Measurements from ENCODE around the gene TMEM163. TPM values are rescaled to one million over a fixed set of nuclear protein-coding genes. Genes with fewer than 3 reads are reported as not detected.
"Not testable (repeated sequence)": the region's sequence is repeated elsewhere in the genome, so short reads cannot be mapped to it uniquely, and the experiment has no call there.

The TMEM163 gene
- total RNA-seq, 1 donor from 2014 or later: 0.30 TPM

DNA sequence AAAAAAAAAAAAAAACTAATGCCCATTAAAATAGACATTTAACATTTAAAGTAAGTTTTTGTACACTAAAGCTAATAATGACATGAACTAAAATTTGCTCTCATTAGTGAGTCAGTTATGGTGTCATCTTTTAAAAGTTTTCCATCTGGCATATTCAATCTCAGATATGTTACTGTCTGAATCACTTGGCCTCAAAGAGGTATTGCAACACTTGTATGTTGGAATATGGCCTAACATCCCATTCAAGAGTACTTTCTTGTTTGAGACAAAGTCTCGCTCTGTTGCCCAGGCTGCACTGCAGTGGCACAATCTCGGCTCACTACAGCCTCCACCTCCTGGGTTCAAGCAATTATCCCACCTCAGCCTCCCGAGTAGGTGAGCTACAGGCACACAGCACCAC lies 169.7 kb downstream of the TMEM163 start:
- intact Hi-C loops (cut with micrococcal nuclease): no loop called here

- intact Hi-C loops (cut with micrococcal nuclease): no loop called here
These were observed 177.8 kb downstream of the TMEM163 start for GRCh38 chr2:134540990-134541389.

- intact Hi-C loops (cut with micrococcal nuclease): no loop called here
These were observed 178.8 kb downstream of the TMEM163 start for GRCh38 chr2:134539981-134540380.

- intact Hi-C loops (cut with micrococcal nuclease): no loop called here
These were observed 181.1 kb downstream of the TMEM163 start for GRCh38 chr2:134537702-134538101.

GRCh38 chr2:134537121-134537520 lies 181.7 kb downstream of the TMEM163 start:
- intact Hi-C loops (cut with micrococcal nuclease): no loop called here

GRCh38 chr2:134536296-134536695 lies 182.5 kb downstream of the TMEM163 start:
- intact Hi-C loops (cut with micrococcal nuclease): no loop called here

GRCh38 chr2:134532537-134532936 lies 186.3 kb downstream of the TMEM163 start:
- intact Hi-C loops (cut with micrococcal nuclease): no loop called here

DNA sequence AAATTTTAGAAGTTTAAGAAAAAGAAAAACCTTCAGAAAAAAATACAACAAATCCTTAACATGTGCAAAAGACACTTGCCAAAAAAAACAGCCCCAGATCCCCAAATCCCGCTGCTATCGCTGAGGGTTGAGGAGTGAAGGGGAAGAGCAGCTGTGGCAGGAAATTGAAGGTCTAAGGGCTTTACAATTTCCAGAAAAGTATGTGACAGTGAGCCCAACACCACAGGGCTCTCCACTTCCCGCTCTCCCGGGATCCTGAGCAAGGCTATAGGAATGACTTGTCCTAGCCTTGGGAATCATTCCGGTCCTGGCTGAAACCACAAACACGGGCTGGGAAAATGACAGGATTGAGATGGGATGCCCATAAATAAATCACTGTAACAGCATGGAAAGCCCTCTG lies 191.4 kb downstream of the TMEM163 start:
- intact Hi-C loops (cut with micrococcal nuclease): no loop called here

DNA sequence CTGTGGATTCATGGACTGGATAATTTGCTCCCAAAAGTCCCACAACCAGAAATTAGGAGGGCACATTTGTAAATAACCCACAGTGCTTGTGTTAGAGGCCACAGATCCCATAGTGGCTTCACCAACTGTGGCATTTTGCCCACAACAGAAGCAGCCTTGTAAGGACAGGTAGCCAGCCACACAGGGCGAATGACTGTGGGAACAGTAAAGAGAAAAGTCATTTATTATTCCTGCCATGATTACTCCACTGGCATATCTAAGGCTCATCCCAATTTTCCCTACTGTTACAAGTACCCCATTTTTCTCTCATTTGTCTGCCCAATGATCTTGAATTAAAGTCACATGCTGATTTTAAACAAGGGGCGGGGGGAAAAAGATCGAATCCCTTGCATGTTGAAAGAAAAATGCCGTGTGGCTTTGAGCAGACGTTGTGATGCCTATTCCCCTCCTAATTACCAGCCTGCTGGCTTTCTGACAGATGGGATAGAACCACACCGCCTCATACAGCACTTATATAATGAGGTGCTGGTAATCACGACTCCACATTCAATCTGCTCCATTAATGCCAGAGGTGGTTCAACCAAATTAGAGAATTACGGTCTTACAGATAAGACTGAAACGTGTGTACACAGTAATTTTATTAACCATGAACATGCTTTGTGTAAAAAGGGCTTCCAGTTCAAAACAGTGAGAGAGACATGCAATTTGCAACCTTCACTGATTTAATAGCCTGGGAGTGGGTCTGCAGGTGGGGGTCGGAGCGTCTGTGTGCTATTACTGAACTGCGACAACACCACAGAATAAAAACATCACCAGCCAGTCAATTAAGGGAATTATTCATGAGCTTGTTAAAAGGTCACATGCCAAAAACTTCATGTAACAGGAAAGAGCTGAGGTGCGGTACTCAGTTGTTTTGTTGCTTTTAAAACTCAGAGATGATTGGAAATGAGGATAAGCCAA lies 196.0 kb downstream of the TMEM163 start:
- intact Hi-C loops (cut with micrococcal nuclease): no loop called here

DNA sequence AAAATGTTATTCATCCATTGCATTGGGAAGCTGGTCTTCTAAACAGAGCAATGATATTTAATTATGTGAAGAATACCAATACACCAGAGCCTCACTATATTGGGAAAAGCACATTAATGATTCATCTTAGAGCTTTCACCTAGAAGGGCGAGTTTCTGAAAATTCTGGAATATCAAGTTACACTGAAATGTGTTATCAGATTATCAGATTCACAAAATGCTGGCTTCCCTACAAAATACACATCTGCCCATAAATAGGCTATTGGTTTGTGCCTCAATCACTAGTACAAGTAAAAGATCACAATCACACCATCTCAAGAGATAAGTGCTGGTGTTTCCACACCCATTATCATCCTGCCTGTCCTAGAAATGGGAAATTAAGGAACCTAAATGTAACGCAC lies 200.7 kb downstream of the TMEM163 start:
- intact Hi-C loops (cut with micrococcal nuclease): no loop called here

DNA sequence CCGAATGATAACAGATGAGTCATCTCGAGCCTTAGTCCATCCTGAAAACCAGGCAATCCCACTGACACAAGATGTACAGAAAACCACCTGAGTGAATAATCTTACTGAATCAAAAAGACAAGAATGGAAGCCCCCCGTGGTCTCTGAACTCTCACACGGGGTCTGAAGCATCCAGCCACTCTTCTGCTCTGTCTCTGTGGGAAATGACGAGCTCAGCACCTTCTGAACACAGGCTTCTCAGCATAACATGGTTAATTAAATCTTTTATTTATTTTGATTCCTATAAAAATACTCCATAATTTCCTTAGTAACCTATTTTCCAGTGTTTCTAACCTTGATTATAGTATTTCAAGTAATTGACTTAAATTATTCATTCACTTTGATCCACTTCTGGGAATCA lies 203.7 kb downstream of the TMEM163 start:
- intact Hi-C loops (cut with micrococcal nuclease): no loop called here

DNA sequence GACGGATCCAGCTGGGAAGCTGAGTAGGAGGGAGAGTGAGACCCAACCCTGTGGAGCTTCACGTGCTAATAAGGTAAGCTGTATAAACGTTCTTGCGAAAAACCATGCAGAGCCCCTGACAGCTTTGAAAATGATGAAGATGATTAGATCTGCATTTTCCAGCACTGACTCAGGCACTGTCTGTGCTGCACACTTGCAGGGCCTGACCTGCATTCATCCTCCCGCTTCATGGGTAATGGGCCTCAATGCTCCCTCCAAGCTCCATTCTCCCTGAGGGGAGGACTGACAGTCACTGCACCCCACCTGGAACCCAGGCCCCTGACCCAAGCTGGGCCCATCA lies 205.4 kb downstream of the TMEM163 start:
- intact Hi-C loops (cut with micrococcal nuclease): no loop called here

- intact Hi-C loops (cut with micrococcal nuclease): no loop called here
These were observed 205.9 kb downstream of the TMEM163 start for GRCh38 chr2:134512734-134513464.

GRCh38 chr2:134508391-134508790 lies 210.4 kb downstream of the TMEM163 start:
- intact Hi-C loops (cut with micrococcal nuclease): no loop called here

- intact Hi-C loops (cut with micrococcal nuclease): no loop called here
These were observed 211.1 kb downstream of the TMEM163 start for GRCh38 chr2:134507697-134508096.

DNA sequence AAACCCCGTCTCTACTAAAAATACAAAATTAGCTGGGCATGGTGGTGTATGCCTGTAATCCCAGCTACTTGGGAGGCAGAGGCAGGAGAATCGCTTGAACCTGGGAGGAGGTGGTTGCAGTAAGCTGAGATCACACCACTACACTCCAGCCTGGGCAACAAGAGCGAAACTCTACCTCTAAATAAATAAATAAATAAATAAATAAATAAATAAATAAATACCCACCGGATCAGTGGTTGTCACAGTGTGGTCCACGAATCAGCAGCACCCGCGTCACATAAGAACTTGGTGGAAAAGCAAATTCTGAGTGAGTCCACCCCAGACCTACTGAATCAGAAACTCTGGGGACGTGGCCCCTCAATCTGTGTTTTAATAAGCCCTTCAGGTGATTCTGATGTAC lies 211.6 kb downstream of the TMEM163 start:
- intact Hi-C loops (cut with micrococcal nuclease): not testable (repeated sequence)

DNA sequence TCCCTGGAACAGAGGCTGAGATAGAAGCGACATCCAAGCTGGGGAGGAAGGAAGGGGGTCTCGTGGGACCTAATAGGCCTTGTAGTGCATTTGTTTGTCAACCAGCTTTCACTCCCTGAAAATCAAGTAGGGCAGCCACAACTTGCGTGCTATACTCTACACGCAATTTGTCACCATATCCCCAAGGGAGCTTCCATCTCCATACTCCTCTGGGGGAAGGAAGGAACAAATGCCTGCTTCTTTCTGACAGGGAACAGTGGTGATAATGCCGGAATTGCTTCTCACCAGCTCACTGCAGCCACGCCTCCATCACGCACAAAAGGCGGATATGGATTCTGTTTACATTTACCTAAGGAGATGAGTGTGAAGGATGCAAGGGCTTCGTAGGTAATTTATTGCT lies 213.4 kb downstream of the TMEM163 start:
- intact Hi-C loops (cut with micrococcal nuclease): no loop called here

DNA sequence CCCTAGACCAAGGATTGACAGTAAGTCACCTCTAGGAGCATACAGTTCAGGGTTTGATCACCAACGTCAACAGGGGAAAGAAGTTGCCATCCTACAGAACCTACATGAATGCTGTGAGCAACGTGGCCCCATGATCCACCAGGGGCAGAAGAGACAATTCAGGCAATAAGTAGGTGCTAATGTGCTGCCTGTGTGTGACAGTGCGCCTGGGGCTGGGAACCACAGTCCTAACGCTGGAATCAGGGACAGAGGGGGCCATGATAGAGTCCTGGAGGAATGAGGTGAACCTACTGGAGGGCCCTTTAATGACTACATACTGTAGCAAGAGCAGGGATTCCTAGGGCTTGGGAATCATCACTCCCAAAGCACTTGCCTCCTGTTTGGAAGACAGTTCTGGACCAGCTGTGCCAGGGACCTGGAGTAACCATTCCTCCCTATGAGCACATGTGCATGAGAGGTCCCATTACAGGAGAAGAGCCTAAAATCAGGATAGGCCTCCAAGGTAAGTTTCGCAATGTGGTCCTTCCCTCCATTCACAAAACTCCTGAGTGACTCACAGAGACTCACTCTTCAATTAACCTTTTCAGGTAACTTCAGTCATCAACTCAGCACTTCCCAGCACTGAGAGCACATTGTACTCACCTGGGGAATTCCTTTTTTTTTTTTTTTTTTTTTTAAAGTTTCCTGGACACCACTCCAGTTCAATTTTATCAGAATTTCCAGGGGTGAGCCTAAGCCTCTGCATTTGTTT lies 214.0 kb downstream of the TMEM163 start:
- intact Hi-C loops (cut with micrococcal nuclease): loop anchor here (5.0 kb wide), 1 partner anchor 162 kb away; no protein-coding TSS in a partner anchor

DNA sequence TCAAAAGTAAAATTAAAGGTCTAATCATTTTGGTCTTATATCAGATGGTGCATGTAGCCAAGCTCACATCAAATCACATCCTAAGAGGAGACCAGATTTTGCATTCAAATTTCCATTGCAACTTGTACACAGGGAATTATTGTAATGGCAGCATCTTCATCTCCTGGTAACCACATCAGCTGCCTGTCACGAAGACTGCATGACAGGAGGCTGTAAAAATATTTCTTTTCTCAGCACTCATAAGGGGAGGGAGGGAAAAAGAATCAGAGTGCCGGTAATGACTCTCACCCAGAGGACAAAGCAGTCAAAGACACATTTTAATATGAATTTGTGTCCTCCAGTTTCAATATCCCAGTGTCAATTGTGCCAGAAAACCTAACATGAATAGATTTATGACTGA lies 216.7 kb downstream of the TMEM163 start:
- intact Hi-C loops (cut with micrococcal nuclease): loop anchor here (5.0 kb wide), 1 partner anchor 160 kb away; no protein-coding TSS in a partner anchor

- intact Hi-C loops (cut with micrococcal nuclease): loop anchor here (5.0 kb wide), 1 partner anchor 159 kb away; no protein-coding TSS in a partner anchor
These were observed 217.2 kb downstream of the TMEM163 start for GRCh38 chr2:134501476-134502091.
